Skeletal muscle satellite cell (primary cell): ENCODE measurements around the gene OR1D2.

ENCODE experiments used
- H3K27me3 ChIP-seq: 2 replicates; pipeline ENCODE4 v1.7.0; 2013; ENCODE audit warnings: low read length; ENCODE audit not compliant: control insufficient read depth, insufficient read depth
- H3K36me3 ChIP-seq: 2 replicates; pipeline ENCODE4 v1.7.0; 2013; ENCODE audit warnings: mild to moderate bottlenecking, control low read depth, low read length; ENCODE audit not compliant: insufficient read depth
- H3K4me1 ChIP-seq: 2 replicates; pipeline ENCODE4 v1.7.0; 2013; ENCODE audit warnings: low read length; ENCODE audit not compliant: control insufficient read depth, insufficient read depth
- H3K4me2 ChIP-seq: 2 replicates; pipeline ENCODE4 v1.7.0; 2013; ENCODE audit warnings: mild to moderate bottlenecking, low read length
- H3K4me3 ChIP-seq: 2 replicates; pipeline ENCODE4 v1.7.0; 2013; ENCODE audit warnings: low read length
- H3K9ac ChIP-seq: 2 replicates; pipeline ENCODE4 v1.7.0; 2013; ENCODE audit warnings: mild to moderate bottlenecking, low read depth, low read length, moderate library complexity
- H3K9me3 ChIP-seq: replicated peaks from 2 replicates; pipeline ENCODE4 v1.7.0; 2013; ENCODE audit warnings: mild to moderate bottlenecking, control low read depth, low read length

The OR1D2 gene

DNA sequence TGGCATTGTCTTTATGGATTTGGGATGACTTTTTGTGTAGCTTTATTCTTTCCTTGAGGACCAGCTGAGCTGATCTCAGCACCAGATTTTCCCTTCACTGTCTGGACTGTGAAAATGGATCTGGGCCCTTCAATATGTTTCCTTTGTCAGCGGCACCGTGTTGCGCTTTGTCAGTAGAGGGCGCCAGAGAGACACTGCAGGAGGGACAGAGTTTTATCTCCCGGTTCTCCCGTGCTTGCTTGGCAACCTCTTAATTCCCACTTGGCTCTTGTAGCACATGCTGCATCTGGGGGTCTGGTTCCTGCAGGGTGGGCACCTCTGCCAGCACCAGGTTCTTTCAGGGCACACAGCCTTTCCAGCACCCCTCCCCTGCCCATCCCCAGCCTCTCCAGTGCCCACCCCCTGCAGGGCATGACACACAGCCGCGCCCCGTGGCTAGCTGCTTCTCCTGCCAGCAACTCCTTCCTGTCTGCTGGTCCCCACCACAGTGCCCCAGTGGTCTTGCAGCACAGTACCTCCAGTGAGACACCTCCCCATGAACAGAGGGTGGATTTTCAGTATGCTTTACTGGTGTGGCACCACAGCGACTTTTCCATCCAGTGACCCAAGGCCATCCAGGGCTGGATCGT, 60.4 kb downstream of the OR1D2 start:
- Histone ChIP-seq H3K4me1 (no peaks in the 10 kb centered on the region), H3K4me3 (no peak overlapping the region), H3K27me3 (peaks cover 13% of the 10 kb centered on the region), H3K9ac (no peak overlapping the region), H3K9me3 (no peaks in the 10 kb centered on the region), H3K36me3 (no peaks in the 10 kb centered on the region), H3K4me2 (no peak overlapping the region)

DNA sequence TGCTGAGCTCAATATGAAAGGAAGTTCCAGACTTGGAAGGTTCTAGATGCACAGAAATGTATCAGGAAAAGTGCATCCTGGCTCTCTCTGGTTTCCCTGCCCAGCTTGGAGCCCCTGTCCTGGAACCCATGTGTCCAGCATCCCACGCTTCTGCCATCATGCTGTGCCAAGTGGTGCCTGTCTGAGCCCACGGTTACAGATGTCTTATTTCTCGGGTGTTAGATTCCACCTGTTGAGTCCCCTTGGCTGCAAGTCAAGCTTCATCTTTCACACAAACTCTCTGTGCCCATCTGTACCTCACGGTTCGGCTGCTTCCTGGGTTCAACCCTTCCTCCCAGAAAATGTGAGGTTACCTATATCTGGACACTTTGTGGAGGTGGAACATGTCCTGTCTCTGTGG, 63.3 kb downstream of the OR1D2 start:
- H3K36me3 ChIP-seq: no peaks in the 10 kb centered on the region
- H3K9ac ChIP-seq: no peak overlapping the region
- no peak overlapping the region for H3K4me3 ChIP-seq
- peaks cover 13% of the 10 kb centered on the region for H3K27me3 ChIP-seq
- H3K9me3 ChIP-seq: no peaks in the 10 kb centered on the region
- no peaks in the 10 kb centered on the region for H3K4me1 ChIP-seq
- H3K4me2 ChIP-seq: no peak overlapping the region

GRCh38 chr17:3039736-3040135, 64.5 kb downstream of the OR1D2 start:
- Histone ChIP-seq H3K4me1 (no peaks in the 10 kb centered on the region), H3K4me2 (no peak overlapping the region), H3K9ac (no peak overlapping the region), H3K9me3 (no peaks in the 10 kb centered on the region), H3K36me3 (no peaks in the 10 kb centered on the region), H3K4me3 (no peak overlapping the region), H3K27me3 (peaks cover 13% of the 10 kb centered on the region)

DNA sequence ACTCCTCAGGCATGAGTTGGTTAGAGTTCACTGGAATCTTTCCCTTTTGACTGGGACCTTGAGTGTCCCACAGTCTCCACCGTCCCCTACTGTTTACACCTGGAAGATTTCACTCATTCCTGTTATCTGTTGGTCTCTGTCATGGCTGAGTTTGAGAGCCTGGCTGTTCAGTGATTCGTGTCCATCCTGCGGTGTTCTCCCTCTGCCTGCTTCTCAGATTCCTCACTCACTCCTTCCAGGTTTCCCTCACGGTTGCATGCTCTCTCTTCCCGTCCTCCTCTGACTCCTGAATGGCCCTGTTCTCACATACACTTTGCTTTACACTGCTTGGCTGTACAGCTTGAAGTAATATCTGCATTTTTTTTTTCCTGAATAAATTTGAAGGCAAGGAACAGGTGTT, 65.3 kb downstream of the OR1D2 start:
- Histone ChIP-seq H3K4me2 (no peak overlapping the region), H3K9ac (no peak overlapping the region), H3K27me3 (peaks cover 13% of the 10 kb centered on the region), H3K4me1 (no peaks in the 10 kb centered on the region), H3K9me3 (no peaks in the 10 kb centered on the region), H3K4me3 (no peak overlapping the region), H3K36me3 (no peaks in the 10 kb centered on the region)
